ENCODE results near the gene RUVBL1. TPM values are rescaled to one million over a fixed set of nuclear protein-coding genes. Genes with fewer than 3 reads are reported as not detected.

The RUVBL1 gene
- total and polyA plus RNA-seq, 11 donors = 14.1 to 44.6 (median 26.2) TPM

GRCh38 chr3:128127236-128127635, 3.6 kb upstream of the RUVBL1 start:
- H3K36me3 ChIP-seq = no peaks in the 10 kb centered on the region
- TF ChIP-seq CTCF (IDR thresholded peaks at IDR 0.05) (no peak), POLR2A (IDR thresholded peaks at IDR 0.05) (no peak)
- no peak for DNase-seq
- 50 to 73% (median 58%) methylated on average over 2 of the region's 2 CpGs for WGBS, 4 donors
- intact Hi-C loops (cut with DNase I) = no loop called here
- peaks cover 0 to 14% (median 9%) of the 10 kb centered on the region in 12 donors for H3K4me1 ChIP-seq
- H3K9me3 ChIP-seq = peaks cover 0 to 2% (median 0%) of the 10 kb centered on the region in 12 donors
- H3K27me3 ChIP-seq = no peaks in the 10 kb centered on the region
- H3K27ac ChIP-seq = no peak overlapping the region
- H3K4me3 ChIP-seq = no peak overlapping the region
- ATAC-seq = no peak

- ATAC-seq = no peak
These were observed 465 bp downstream of the RUVBL1 start for GRCh38 chr3:128123156-128123537.

GRCh38 chr3:128122013-128122412, 1.6 kb downstream of the RUVBL1 start:
- H3K4me3 ChIP-seq = peak overlapping the region in 1 of 12 donors; percentile 97
- no peaks in the 10 kb centered on the region for H3K9me3 ChIP-seq
- H3K4me1 ChIP-seq = peaks cover 0 to 15% (median 11%) of the 10 kb centered on the region in 12 donors
- DNase-seq (no peak), ATAC-seq (no peak)
- no peaks in the 10 kb centered on the region for H3K27me3 ChIP-seq
- TF ChIP-seq CTCF (IDR thresholded peaks at IDR 0.05) = no peak
- TF ChIP-seq POLR2A (IDR thresholded peaks at IDR 0.05) = no peak
- intact Hi-C loops (cut with DNase I) = loop anchor here in 2 of 10 donors (2.0 to 5.0 kb wide), 2 partner anchors 31 to 45 kb away; partner anchors contain the start of gene EEFSEC (in 1 of the 2)
- 95 to 100% (median 96%) methylated on average over 1 of the region's 1 CpG for WGBS, 4 donors
- H3K36me3 ChIP-seq = peaks cover 0 to 18% (median 5%) of the 10 kb centered on the region in 9 donors
- H3K27ac ChIP-seq = no peak overlapping the region

More at GRCh38 chr3:128123156-128123537, 465 bp downstream of the RUVBL1 start:
- TF ChIP-seq POLR2A (IDR thresholded peaks at IDR 0.05) = no peak
- no peak for TF ChIP-seq CTCF (IDR thresholded peaks at IDR 0.05)
- H3K36me3 ChIP-seq = peaks cover 0 to 7% (median 0%) of the 10 kb centered on the region in 9 donors
- no peaks in the 10 kb centered on the region for H3K27me3 ChIP-seq
- H3K4me3 ChIP-seq = peak overlapping the region; percentile 70 to 98 (median 86)
- peaks cover 0 to 15% (median 11%) of the 10 kb centered on the region in 12 donors for H3K4me1 ChIP-seq
- DNase-seq = no peak
- WGBS, 4 donors = 1 to 2% (median 1%) methylated on average over 22 of the region's 22 CpGs
- no peaks in the 10 kb centered on the region for H3K9me3 ChIP-seq
- peak overlapping the region in 11 of 12 donors; percentile 59 to 90 (median 81) for H3K27ac ChIP-seq
- intact Hi-C loops (cut with DNase I) = loop anchor here in 4 of 10 donors (1.0 to 5.0 kb wide), 3 partner anchors 30 to 46 kb away; partner anchors contain the start of gene EEFSEC (in 3 of the 4)

- H3K4me1 ChIP-seq = peaks cover 0 to 20% (median 2%) of the 10 kb centered on the region in 12 donors
- ATAC-seq (peak in 3 of 4 donors; percentile 76 to 79 (median 77)), DNase-seq (peak in 1 of 5 donors; percentile 47)
- H3K9me3 ChIP-seq = no peaks in the 10 kb centered on the region
- no peaks in the 10 kb centered on the region for H3K27me3 ChIP-seq
- 71 to 83% (median 74%) methylated on average over 9 of the region's 9 CpGs for WGBS, 4 donors
- intact Hi-C loops (cut with DNase I) = no loop called here
- H3K36me3 ChIP-seq = peaks cover 0 to 89% (median 31%) of the 10 kb centered on the region in 9 donors
- TF ChIP-seq CTCF (IDR thresholded peaks at IDR 0.05) (no peak), POLR2A (IDR thresholded peaks at IDR 0.05) (no peak)
- peak overlapping the region in 8 of 12 donors; percentile 1 to 56 (median 32) for H3K27ac ChIP-seq
- no peak overlapping the region for H3K4me3 ChIP-seq
These were observed 9.5 kb downstream of the RUVBL1 start for GRCh38 chr3:128113817-128114794.

Measured in heart left ventricle (tissue), 16 donors.